ENCODE measurements around the gene GAB1. TPM values are rescaled to one million over a fixed set of nuclear protein-coding genes. Genes with fewer than 3 reads are reported as not detected.

Gene GAB1
- total RNA-seq, 1 experiment from 2014 or later: 6.9 TPM

GRCh38 chr4:143489106-143489505 is 152.4 kb downstream of the GAB1 start:
- peak; percentile 25 for DNase-seq (ENCODE audit: low read depth)

DNA sequence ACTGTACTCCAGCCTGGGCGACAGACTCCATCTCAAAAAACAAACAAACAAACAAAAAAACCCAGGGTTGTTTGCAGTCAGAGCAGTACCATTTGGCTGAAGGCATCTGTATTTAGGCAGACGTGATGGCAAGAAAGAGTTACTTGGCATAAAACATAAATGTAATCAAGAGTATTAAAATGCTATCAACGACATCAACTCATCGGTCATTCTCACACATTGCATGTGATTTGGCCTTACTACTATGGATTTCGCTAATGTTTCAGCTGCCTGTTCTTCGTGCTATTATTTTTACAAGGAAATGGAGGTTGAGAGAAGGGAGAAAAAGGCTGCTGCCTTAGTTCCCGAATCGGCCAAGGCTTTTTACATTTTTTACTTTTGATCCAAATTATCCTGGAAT is 161.3 kb downstream of the GAB1 start:
- no peak for DNase-seq (ENCODE audit: low read depth)

- no peak for DNase-seq (ENCODE audit: low read depth)
Observed at GRCh38 chr4:143502231-143502630, 165.6 kb downstream of the GAB1 start.

- DNase-seq (ENCODE audit: low read depth): no peak
Observed at GRCh38 chr4:143506031-143506430, 169.4 kb downstream of the GAB1 start.

DNA sequence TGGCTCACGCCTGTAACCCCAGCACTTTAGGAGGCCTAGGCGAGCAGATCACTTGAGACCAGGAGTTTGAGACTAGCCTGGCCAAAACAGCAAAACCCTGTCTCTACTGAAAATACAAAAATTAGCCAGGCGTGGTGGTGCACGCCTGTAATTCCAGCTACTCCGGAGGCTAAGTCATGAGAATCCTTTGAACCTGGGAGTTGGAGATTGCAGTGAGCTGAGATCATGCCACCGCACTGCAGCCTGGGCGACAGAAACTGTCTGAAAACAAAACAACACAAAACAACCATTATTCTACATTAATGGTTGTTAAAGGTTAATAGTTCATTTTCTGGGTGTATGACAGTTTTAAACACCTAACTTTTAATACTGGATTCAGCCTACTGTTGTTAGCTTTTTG is 175.2 kb downstream of the GAB1 start:
- DNase-seq (ENCODE audit: low read depth): no peak

- DNase-seq (ENCODE audit: low read depth): no peak
Observed at GRCh38 chr4:143512978-143513313, 176.3 kb downstream of the GAB1 start.

- DNase-seq (ENCODE audit: low read depth): peak; percentile 97
Observed at GRCh38 chr4:143513314-143514168, 176.9 kb downstream of the GAB1 start, which contains the start of gene SMARCA5. Gene SMARCA5, plus strand, starts transcription at chr4:143513702. Its CDS starts 223 bp downstream, at chr4:143513925.

DNA sequence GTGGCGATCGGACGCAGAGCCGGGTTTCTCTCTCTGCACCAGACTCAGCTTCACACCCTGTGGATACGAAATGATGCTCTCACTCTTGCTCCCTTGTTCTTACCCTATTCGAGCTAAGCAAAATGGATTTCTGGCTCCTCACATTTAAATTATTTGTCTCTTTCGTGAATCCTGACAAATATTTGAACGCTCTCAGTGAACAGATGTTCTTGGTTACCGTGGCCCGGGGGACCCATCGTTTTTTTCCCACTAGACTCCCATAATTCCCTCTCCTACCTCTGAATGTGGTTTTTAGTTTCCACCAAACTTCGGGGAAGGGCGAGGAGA is 177.5 kb downstream of the GAB1 start:
- no peak for DNase-seq (ENCODE audit: low read depth)

- peak; percentile 46 for DNase-seq (ENCODE audit: low read depth)
Observed at GRCh38 chr4:143514497-143514896, 177.8 kb downstream of the GAB1 start.

GRCh38 chr4:143514901-143515300 is 178.2 kb downstream of the GAB1 start:
- DNase-seq (ENCODE audit: low read depth): no peak

- no peak for DNase-seq (ENCODE audit: low read depth)
Observed at GRCh38 chr4:143515905-143516304, 179.2 kb downstream of the GAB1 start.

- no peak for DNase-seq (ENCODE audit: low read depth)
Observed at GRCh38 chr4:143517764-143518163, 181.1 kb downstream of the GAB1 start.

Other genes starting within 250 kb of the GAB1 start
- gene USP38, start 152.0 kb upstream of the GAB1 start, total RNA-seq (2014; rRNA removed; shearing (Covaris generic)): 13.9 and 19.6 TPM in 2 replicates
- gene SMARCA5, start 176.8 kb downstream of the GAB1 start, total RNA-seq (2014; rRNA removed; shearing (Covaris generic)): 26.5 and 39.5 TPM in 2 replicates

Measured in M059J (cell line).